ENCODE measurements around the gene ADAMTS4.

- TF ChIP-seq, protein P1, sequence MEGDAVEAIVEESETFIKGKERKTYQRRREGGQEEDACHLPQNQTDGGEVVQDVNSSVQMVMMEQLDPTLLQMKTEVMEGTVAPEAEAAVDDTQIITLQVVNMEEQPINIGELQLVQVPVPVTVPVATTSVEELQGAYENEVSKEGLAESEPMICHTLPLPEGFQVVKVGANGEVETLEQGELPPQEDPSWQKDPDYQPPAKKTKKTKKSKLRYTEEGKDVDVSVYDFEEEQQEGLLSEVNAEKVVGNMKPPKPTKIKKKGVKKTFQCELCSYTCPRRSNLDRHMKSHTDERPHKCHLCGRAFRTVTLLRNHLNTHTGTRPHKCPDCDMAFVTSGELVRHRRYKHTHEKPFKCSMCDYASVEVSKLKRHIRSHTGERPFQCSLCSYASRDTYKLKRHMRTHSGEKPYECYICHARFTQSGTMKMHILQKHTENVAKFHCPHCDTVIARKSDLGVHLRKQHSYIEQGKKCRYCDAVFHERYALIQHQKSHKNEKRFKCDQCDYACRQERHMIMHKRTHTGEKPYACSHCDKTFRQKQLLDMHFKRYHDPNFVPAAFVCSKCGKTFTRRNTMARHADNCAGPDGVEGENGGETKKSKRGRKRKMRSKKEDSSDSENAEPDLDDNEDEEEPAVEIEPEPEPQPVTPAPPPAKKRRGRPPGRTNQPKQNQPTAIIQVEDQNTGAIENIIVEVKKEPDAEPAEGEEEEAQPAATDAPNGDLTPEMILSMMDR (IDR thresholded peaks at IDR 0.05; ENCODE audit: low read depth, low read length): no peak
- no peak for TF ChIP-seq EZH2phosphoT487 (IDR thresholded peaks at IDR 0.05; ENCODE audit: low read depth)
Observed at GRCh38 chr1:161158316-161159010, 40.4 kb downstream of the ADAMTS4 start.

Data from OCI-LY3 (cell line).